IgD-negative memory B cell (primary cell): Measurements from ENCODE around the gene EPB41L2. TPM values are rescaled to one million over a fixed set of nuclear protein-coding genes. Genes with fewer than 3 reads are reported as not detected.
A peak's percentile ranks its signal among the peaks of the same experiment; 100 is the strongest.

Source experiments
- H3K27ac Mint-ChIP-seq, 3 donors: one replicate each; pipeline ENCODE4 v1.8.0; 2020 to 2022; ENCODE audit warnings: mild to moderate bottlenecking in 3 of 3, mixed read lengths in 3 of 3, moderate library complexity in 1 of 3
- H3K27me3 Mint-ChIP-seq: one replicate; pipeline ENCODE4 v1.8.0; 2021; ENCODE audit warnings: mixed read lengths
- H3K36me3 Mint-ChIP-seq: one replicate; pipeline ENCODE4 v1.8.0; 2020; ENCODE audit warnings: mild to moderate bottlenecking, mixed read lengths
- H3K4me1 Mint-ChIP-seq, 3 donors: one replicate each; pipeline ENCODE4 v1.8.0; 2020 to 2022; ENCODE audit warnings: mixed read lengths in 3 of 3, mild to moderate bottlenecking in 1 of 3
- H3K4me3 Mint-ChIP-seq, 4 donors: one replicate each; pipeline ENCODE4 v1.8.0; 2020 to 2022; ENCODE audit warnings: mild to moderate bottlenecking in 4 of 4, mixed read lengths in 4 of 4, moderate library complexity in 3 of 4
- H3K9me3 Mint-ChIP-seq, 3 donors: one replicate each; pipeline ENCODE4 v1.8.0; 2020 to 2021; ENCODE audit warnings: mixed read lengths in 3 of 3, mild to moderate bottlenecking in 1 of 3
- polyA plus RNA-seq: library from polyadenylated mRNA; unstranded; fragments of 300-500 nt; fragmentation: Illumina TruSeq; gene quantifications from one replicate; pipeline ENCODE4 v1.2.3, GENCODE V29; 2021

EPB41L2 gene
- polyA plus RNA-seq, 1 donor from 2014 or later = 21.2 TPM

- peaks cover 2% of the 10 kb centered on the region for H3K36me3 Mint-ChIP-seq
- no peaks in the 10 kb centered on the region for H3K27me3 Mint-ChIP-seq
- no peak overlapping the region for H3K4me3 Mint-ChIP-seq
- H3K4me1 Mint-ChIP-seq = no peaks in the 10 kb centered on the region
- H3K27ac Mint-ChIP-seq = no peak overlapping the region
- H3K9me3 Mint-ChIP-seq = no peaks in the 10 kb centered on the region
These were observed 226.9 kb downstream of the EPB41L2 start for GRCh38 chr6:130836055-130836640.

GRCh38 chr6:130834482-130835251 is 228.4 kb downstream of the EPB41L2 start:
- H3K4me1 Mint-ChIP-seq = no peaks in the 10 kb centered on the region
- H3K27me3 Mint-ChIP-seq = no peaks in the 10 kb centered on the region
- H3K27ac Mint-ChIP-seq = no peak overlapping the region
- H3K4me3 Mint-ChIP-seq = no peak overlapping the region
- H3K36me3 Mint-ChIP-seq = no peaks in the 10 kb centered on the region
- no peaks in the 10 kb centered on the region for H3K9me3 Mint-ChIP-seq

DNA sequence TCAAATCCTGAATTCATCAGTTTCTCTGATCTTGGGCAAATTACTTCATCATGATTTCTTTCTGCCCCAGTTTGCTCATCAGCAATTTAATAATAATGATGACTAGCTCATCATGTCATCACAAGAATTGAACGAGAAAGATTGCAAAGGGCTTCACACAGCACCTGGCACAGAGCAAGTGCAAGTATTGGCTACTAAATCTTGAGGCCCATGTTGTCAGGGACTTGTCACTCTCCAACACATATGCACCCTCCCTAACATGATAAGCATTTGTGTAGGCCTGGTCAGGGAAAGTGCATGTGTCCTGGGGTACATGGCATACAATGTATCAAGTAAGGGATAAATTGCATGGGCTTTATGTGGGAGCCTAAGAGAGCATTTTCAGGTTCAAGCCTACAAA is 229.5 kb downstream of the EPB41L2 start:
- H3K4me1 Mint-ChIP-seq = no peaks in the 10 kb centered on the region
- no peaks in the 10 kb centered on the region for H3K9me3 Mint-ChIP-seq

DNA sequence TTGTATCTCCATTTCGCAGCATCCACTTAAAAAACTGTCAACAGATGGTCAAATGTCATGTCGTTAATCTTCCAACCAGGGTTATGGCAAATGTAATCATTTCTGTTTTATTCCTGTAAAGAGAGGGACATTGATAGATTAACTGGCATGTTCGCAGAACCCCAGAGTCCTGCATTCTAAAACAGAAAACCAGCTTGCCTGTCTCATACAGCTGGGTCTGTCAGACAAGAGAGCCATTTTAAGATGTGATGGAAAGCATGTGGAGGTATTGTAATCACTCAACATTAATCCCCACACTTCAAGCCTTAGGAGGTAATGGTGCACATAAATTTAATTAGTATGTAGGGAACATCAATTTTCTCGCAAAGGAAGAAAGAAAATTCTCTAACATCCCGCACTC is 231.4 kb downstream of the EPB41L2 start:
- Mint-ChIP-seq H3K27me3 (no peaks in the 10 kb centered on the region), H3K36me3 (no peaks in the 10 kb centered on the region), H3K4me3 (no peak overlapping the region), H3K9me3 (no peaks in the 10 kb centered on the region), H3K27ac (no peak overlapping the region), H3K4me1 (no peaks in the 10 kb centered on the region)

More for the DNA sequence above, 229.5 kb downstream of the EPB41L2 start:
- Mint-ChIP-seq H3K27me3 (no peaks in the 10 kb centered on the region), H3K36me3 (no peaks in the 10 kb centered on the region), H3K27ac (no peak overlapping the region), H3K4me3 (no peak overlapping the region)

- Mint-ChIP-seq H3K36me3 (no peaks in the 10 kb centered on the region), H3K27me3 (no peaks in the 10 kb centered on the region), H3K9me3 (no peaks in the 10 kb centered on the region), H3K4me3 (no peak overlapping the region), H3K27ac (no peak overlapping the region), H3K4me1 (no peaks in the 10 kb centered on the region)
These were observed 233.6 kb downstream of the EPB41L2 start for GRCh38 chr6:130829333-130829910.

DNA sequence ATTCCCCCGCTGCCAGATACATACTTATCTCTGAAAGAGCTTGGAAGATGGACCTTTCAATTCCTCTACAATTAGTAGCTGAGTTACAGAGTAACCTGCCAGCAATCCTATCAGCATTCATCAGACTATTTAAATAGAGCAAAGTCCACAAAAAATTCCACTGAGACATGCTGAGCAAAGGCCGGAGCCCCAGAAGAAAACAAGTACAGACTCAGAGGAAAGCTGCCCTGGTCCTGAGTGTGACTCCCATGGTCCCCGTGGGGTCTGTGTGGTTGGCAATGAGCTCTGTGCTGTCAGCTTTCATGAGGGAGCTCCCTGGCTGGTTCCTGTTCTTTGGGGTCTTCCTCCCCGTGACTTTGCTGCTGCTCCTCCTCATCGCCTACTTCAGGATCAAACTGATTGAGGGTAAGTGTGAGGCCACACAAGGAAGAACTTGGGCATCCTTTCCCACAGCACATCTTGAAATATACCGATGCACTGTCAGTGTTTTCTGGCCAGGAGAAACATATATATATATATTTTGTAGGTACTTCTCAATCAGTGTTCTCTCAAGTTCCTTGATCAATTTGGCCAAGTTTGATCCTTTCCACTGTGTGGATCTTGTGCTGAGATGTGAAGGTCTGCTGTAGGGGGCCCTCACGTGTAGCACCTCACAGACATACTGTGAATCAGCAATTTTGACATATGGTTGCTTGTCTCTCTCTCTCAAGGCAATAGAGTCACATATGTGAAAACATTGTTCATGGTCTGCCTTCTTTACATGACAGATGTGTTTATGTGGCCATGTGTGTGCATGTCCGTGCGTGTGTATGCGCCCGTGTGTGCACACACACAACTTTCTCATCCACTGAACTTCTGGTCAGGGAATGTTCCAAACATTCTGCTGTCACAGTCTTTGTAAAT is 235.5 kb downstream of the EPB41L2 start, which contains the start of gene SMLR1:
SMLR1 (plus strand) TSS at position 160 of the 903 bp plus-strand sequence; CDS start at position 168, 8 bp downstream.
- Mint-ChIP-seq H3K4me3 (peak within 1 kb of the TSS in 1 of 4 donors; percentile 1), H3K27me3 (no peaks in the 10 kb centered on the region), H3K27ac (no peak within 1 kb of the TSS), H3K36me3 (no peaks in the 10 kb centered on the region), H3K9me3 (no peaks in the 10 kb centered on the region), H3K4me1 (no peaks in the 10 kb centered on the region)

- H3K36me3 Mint-ChIP-seq = no peaks in the 10 kb centered on the region
- no peak overlapping the region for H3K27ac Mint-ChIP-seq
- no peak overlapping the region for H3K4me3 Mint-ChIP-seq
- H3K27me3 Mint-ChIP-seq = no peaks in the 10 kb centered on the region
- no peaks in the 10 kb centered on the region for H3K9me3 Mint-ChIP-seq
- no peaks in the 10 kb centered on the region for H3K4me1 Mint-ChIP-seq
These were observed 236.4 kb downstream of the EPB41L2 start for GRCh38 chr6:130826442-130827246.

DNA sequence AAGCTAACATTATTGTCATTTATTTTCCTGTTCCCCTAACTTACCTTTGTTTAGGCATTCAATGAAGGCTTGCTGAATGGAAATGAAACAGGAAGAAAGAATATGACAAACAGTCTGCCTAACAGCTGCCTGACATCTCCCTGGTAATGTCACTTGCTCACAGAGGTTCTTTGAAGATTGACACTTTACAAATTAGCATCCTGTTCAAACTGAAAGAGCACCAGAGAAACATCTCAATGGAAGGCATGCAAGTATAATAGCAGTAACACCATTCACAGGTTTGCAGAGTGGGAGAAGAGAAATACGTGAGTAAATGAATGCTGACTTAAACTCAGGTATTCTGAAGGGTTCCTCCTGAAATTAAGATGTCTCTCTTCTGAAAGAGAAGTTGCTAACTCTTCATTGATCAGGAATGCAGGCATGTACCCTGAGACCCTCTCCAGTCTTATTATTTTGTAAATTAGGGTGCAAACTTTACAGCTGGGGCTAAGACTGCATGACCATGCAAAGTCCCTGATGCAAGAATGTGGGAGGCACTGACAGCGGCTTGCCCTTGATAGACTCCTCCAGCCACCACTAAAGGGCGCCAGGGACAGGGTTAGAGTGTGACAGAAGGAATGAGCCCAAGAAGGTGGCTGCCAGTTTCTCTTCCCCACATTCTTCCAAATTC is 237.1 kb downstream of the EPB41L2 start:
- Mint-ChIP-seq H3K4me1 (no peaks in the 10 kb centered on the region), H3K4me3 (no peak overlapping the region), H3K36me3 (peaks cover 2% of the 10 kb centered on the region), H3K27me3 (no peaks in the 10 kb centered on the region), H3K9me3 (no peaks in the 10 kb centered on the region), H3K27ac (no peak overlapping the region)

GRCh38 chr6:130824978-130825694 is 237.9 kb downstream of the EPB41L2 start:
- no peak overlapping the region for H3K27ac Mint-ChIP-seq
- peaks cover 2% of the 10 kb centered on the region for H3K36me3 Mint-ChIP-seq
- no peaks in the 10 kb centered on the region for H3K9me3 Mint-ChIP-seq
- no peak overlapping the region for H3K4me3 Mint-ChIP-seq
- H3K4me1 Mint-ChIP-seq = no peaks in the 10 kb centered on the region
- no peaks in the 10 kb centered on the region for H3K27me3 Mint-ChIP-seq

DNA sequence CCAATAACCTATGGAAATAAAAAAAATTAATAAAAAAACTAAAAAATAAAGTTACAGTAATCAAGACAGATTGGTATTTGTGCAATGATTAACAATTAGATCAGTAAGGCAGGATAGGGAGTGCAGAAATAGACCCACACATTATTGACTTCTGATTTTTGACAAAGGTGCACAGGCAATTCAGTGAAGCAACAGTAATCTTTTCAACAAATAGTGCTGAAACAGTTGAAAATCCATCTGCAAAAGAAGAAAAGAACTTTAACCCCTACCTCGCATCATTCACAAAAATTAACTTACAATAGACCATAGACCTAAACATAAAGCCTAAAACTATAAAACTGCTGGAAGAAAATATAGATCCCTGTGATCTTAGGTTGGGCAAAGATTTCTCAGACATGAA is 240.3 kb downstream of the EPB41L2 start:
- Mint-ChIP-seq H3K4me3 (no peak overlapping the region), H3K27ac (no peak overlapping the region), H3K27me3 (no peaks in the 10 kb centered on the region), H3K36me3 (peaks cover 7% of the 10 kb centered on the region), H3K9me3 (peaks cover 2 to 3% (median 2%) of the 10 kb centered on the region in 3 donors), H3K4me1 (no peaks in the 10 kb centered on the region)

GRCh38 chr6:130815200-130816071 is 247.6 kb downstream of the EPB41L2 start:
- H3K9me3 Mint-ChIP-seq = peaks cover 2 to 8% (median 4%) of the 10 kb centered on the region in 3 donors
- no peaks in the 10 kb centered on the region for H3K27me3 Mint-ChIP-seq
- H3K36me3 Mint-ChIP-seq = peaks cover 8% of the 10 kb centered on the region
- no peak overlapping the region for H3K27ac Mint-ChIP-seq
- H3K4me1 Mint-ChIP-seq = no peaks in the 10 kb centered on the region
- no peak overlapping the region for H3K4me3 Mint-ChIP-seq

DNA sequence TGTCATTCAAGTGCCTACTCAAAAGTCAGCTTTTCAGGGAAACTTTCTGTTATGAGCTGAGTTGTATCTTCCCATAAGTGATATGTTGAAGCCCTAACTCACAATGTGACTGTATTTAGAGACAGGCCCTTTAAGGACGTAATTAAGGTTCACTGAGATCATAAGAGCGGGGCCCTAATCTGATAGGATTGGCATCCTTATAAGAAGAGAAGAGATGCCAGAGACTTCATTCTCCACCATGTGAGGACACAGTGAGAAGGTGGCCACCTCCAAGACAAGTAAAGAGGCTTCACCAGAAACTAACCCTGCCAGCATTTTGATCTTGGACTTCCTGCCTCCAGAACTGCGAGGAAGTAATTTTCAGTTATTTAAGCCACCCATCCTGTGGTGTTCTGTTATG is 248.5 kb downstream of the EPB41L2 start:
- no peak overlapping the region for H3K27ac Mint-ChIP-seq
- H3K9me3 Mint-ChIP-seq = peaks cover 2 to 8% (median 4%) of the 10 kb centered on the region in 3 donors
- H3K36me3 Mint-ChIP-seq = peaks cover 8% of the 10 kb centered on the region
- H3K27me3 Mint-ChIP-seq = no peaks in the 10 kb centered on the region
- no peaks in the 10 kb centered on the region for H3K4me1 Mint-ChIP-seq
- no peak overlapping the region for H3K4me3 Mint-ChIP-seq

GRCh38 chr6:130811932-130812331 is 251.1 kb downstream of the EPB41L2 start:
- Mint-ChIP-seq H3K27ac (no peak overlapping the region), H3K4me1 (no peaks in the 10 kb centered on the region), H3K4me3 (no peak overlapping the region), H3K36me3 (peaks cover 3% of the 10 kb centered on the region), H3K27me3 (no peaks in the 10 kb centered on the region), H3K9me3 (no peaks in the 10 kb centered on the region)
